Islet precursor cell (in vitro differentiated cells): ENCODE data around the gene BRK1.
"Not testable (repeated sequence)": the region's sequence is repeated elsewhere in the genome, so short reads cannot be mapped to it uniquely, and the experiment has no call there.

Source experiments
- DNase-seq: peaks from one replicate; pipeline ENCODE4 v3.0.0-alpha.2; 2018

The BRK1 gene

GRCh38 chr3:10149226-10149625 is 33.8 kb downstream of the BRK1 start:
- DNase-seq: no peak

GRCh38 chr3:10150987-10151386 is 35.5 kb downstream of the BRK1 start:
- DNase-seq: no peak

- DNase-seq: no peak
Observed at GRCh38 chr3:10154335-10155122, 39.1 kb downstream of the BRK1 start.

- DNase-seq: no peak
Observed at GRCh38 chr3:10155123-10155472, 39.6 kb downstream of the BRK1 start.

- no peak for DNase-seq
Observed at GRCh38 chr3:10155658-10156057, 40.2 kb downstream of the BRK1 start.

- no peak for DNase-seq
Observed at GRCh38 chr3:10157031-10157430, 41.6 kb downstream of the BRK1 start.

- not testable (repeated sequence) for DNase-seq
Observed at GRCh38 chr3:10158555-10158954, 43.1 kb downstream of the BRK1 start.

GRCh38 chr3:10160346-10160745 is 44.9 kb downstream of the BRK1 start:
- no peak for DNase-seq

- no peak for DNase-seq
Observed at GRCh38 chr3:10160925-10161324, 45.5 kb downstream of the BRK1 start.

GRCh38 chr3:10162185-10162584 is 46.7 kb downstream of the BRK1 start:
- DNase-seq: no peak

GRCh38 chr3:10164201-10164545 is 48.7 kb downstream of the BRK1 start:
- not testable (repeated sequence) for DNase-seq

- peak; percentile 81 for DNase-seq
Observed at GRCh38 chr3:10164546-10165393, 49.3 kb downstream of the BRK1 start, which contains the start of gene IRAK2. TSS of gene IRAK2 (plus strand) at chr3:10164919. CDS start at chr3:10164955, 36 bp downstream.

- DNase-seq: no peak
Observed at GRCh38 chr3:10166213-10166604, 50.7 kb downstream of the BRK1 start.

- no peak for DNase-seq
Observed at GRCh38 chr3:10169000-10169496, 53.6 kb downstream of the BRK1 start.

GRCh38 chr3:10170915-10171478 is 55.5 kb downstream of the BRK1 start:
- no peak for DNase-seq

- DNase-seq: peak; percentile 70
Observed at GRCh38 chr3:10173095-10173925, 57.8 kb downstream of the BRK1 start.

- peak; percentile 87 for DNase-seq
Observed at GRCh38 chr3:10173926-10174435, 58.5 kb downstream of the BRK1 start.

GRCh38 chr3:10175334-10175733 is 59.9 kb downstream of the BRK1 start:
- DNase-seq: not testable (repeated sequence)

- not testable (repeated sequence) for DNase-seq
Observed at GRCh38 chr3:10176150-10176549, 60.7 kb downstream of the BRK1 start.
